Peyer's patch (tissue), 4 donors: ENCODE results near the gene GPC3. TPM values are rescaled to one million over a fixed set of nuclear protein-coding genes. Genes with fewer than 3 reads are reported as not detected.

ENCODE experiments used
- DNase-seq, 3 donors: peaks; one replicate each; pipeline ENCODE4 v3.0.0-alpha.2; 2017 to 2019
- H3K27ac ChIP-seq, 4 donors: fragments of 200-600 bp; sonication (generic); one replicate each; pipeline ENCODE4 v1.5.1; 2016 to 2019
- H3K27me3 ChIP-seq, 2 donors: fragments of 200-600 bp; sonication (generic); one replicate each; pipeline ENCODE4 v1.5.1; 2019
- H3K36me3 ChIP-seq, 3 donors: fragments of 200-600 bp; sonication (generic); one replicate each; pipeline ENCODE4 v1.5.1; 2016 to 2019
- H3K4me1 ChIP-seq, 4 donors: fragments of 200-600 bp; sonication (generic); one replicate each; pipeline ENCODE4 v1.5.1; 2016 to 2019
- H3K4me3 ChIP-seq, 4 donors: fragments of 200-600 bp; sonication (generic); 1 replicate in 3 of 4; 2 replicates in 1 of 4; pipeline ENCODE4 v1.5.1; 2016 to 2019; ENCODE audit warnings: mild to moderate bottlenecking in 1 of 4
- H3K9me3 ChIP-seq, 4 donors: fragments of 200-600 bp; sonication (generic); one replicate each; pipeline ENCODE4 v1.5.1; 2016 to 2019; ENCODE audit warnings: mild to moderate bottlenecking in 1 of 4
- CTCF ChIP-seq, 6 experiments: fragments of 450-650 bp in 4 of 6; fragments of 200-600 bp in 2 of 6; sonication (generic) in 1 of 6; IDR thresholded peaks; one replicate each; pipeline ENCODE4 v1.5.1; 2017 to 2019; ENCODE audit warnings: antibody characterized with exemption in 6 of 6, mild to moderate bottlenecking in 3 of 6, moderate library complexity in 1 of 6
- POLR2A ChIP-seq, 2 donors: fragments of 450-650 bp; IDR thresholded peaks; one replicate each; pipeline ENCODE4 v1.5.1; 2017; ENCODE audit warnings: antibody characterized with exemption in 2 of 2, mild to moderate bottlenecking in 2 of 2, moderate library complexity in 2 of 2
- total RNA-seq, 4 donors: library from RNA; depleted of rRNA; stranded (reverse); fragments of >200 nt; gene quantifications; one replicate each; pipeline ENCODE4 v1.1.0, GENCODE V29; 2016

The GPC3 gene
- total RNA-seq, 4 donors from 2014 or later = 1.1 to 7.2 (median 5.8) TPM

- peak; percentile 63 to 95 (median 82) for TF ChIP-seq CTCF (IDR thresholded peaks at IDR 0.05)
- no peak for TF ChIP-seq POLR2A (IDR thresholded peaks at IDR 0.05)
- no peak overlapping the region for H3K27ac ChIP-seq
- no peak overlapping the region for H3K4me3 ChIP-seq
These were observed 193.0 kb downstream of the GPC3 start for GRCh38 chrX:133792198-133792953.

GRCh38 chrX:133789829-133790228 is 195.6 kb downstream of the GPC3 start:
- H3K4me1 ChIP-seq = no peaks in the 10 kb centered on the region
- H3K27ac ChIP-seq = no peak overlapping the region
- no peak overlapping the region for H3K4me3 ChIP-seq
- no peaks in the 10 kb centered on the region for H3K27me3 ChIP-seq
- H3K36me3 ChIP-seq = no peaks in the 10 kb centered on the region
- DNase-seq = no peak
- TF ChIP-seq POLR2A (IDR thresholded peaks at IDR 0.05) (no peak), CTCF (IDR thresholded peaks at IDR 0.05) (no peak)
- no peaks in the 10 kb centered on the region for H3K9me3 ChIP-seq

More at GRCh38 chrX:133792198-133792953, 193.0 kb downstream of the GPC3 start:
- no peaks in the 10 kb centered on the region for H3K9me3 ChIP-seq
- H3K27me3 ChIP-seq = no peaks in the 10 kb centered on the region
- H3K36me3 ChIP-seq = no peaks in the 10 kb centered on the region
- peak; percentile 33 to 74 (median 57) for DNase-seq
- H3K4me1 ChIP-seq = no peaks in the 10 kb centered on the region

GRCh38 chrX:133786382-133786781 is 199.0 kb downstream of the GPC3 start:
- Histone ChIP-seq H3K4me3 (no peak overlapping the region), H3K27ac (no peak overlapping the region), H3K36me3 (no peaks in the 10 kb centered on the region), H3K4me1 (no peaks in the 10 kb centered on the region), H3K9me3 (no peaks in the 10 kb centered on the region), H3K27me3 (no peaks in the 10 kb centered on the region)
- TF ChIP-seq POLR2A (IDR thresholded peaks at IDR 0.05) (no peak), CTCF (IDR thresholded peaks at IDR 0.05) (no peak)
- no peak for DNase-seq

GRCh38 chrX:133783274-133783673 is 202.1 kb downstream of the GPC3 start:
- no peak for TF ChIP-seq CTCF (IDR thresholded peaks at IDR 0.05)
- TF ChIP-seq POLR2A (IDR thresholded peaks at IDR 0.05) = no peak

GRCh38 chrX:133781174-133781573 is 204.2 kb downstream of the GPC3 start:
- TF ChIP-seq CTCF (IDR thresholded peaks at IDR 0.05) = no peak
- TF ChIP-seq POLR2A (IDR thresholded peaks at IDR 0.05) = no peak
- Histone ChIP-seq H3K4me1 (no peaks in the 10 kb centered on the region), H3K27me3 (no peaks in the 10 kb centered on the region), H3K9me3 (no peaks in the 10 kb centered on the region), H3K36me3 (no peaks in the 10 kb centered on the region), H3K27ac (no peak overlapping the region), H3K4me3 (no peak overlapping the region)
- no peak for DNase-seq

More at GRCh38 chrX:133783274-133783673, 202.1 kb downstream of the GPC3 start:
- peak in 2 of 3 donors; percentile 18 to 48 for DNase-seq
- H3K4me1 ChIP-seq = no peaks in the 10 kb centered on the region
- H3K27me3 ChIP-seq = no peaks in the 10 kb centered on the region
- H3K36me3 ChIP-seq = no peaks in the 10 kb centered on the region
- peak overlapping the region in 2 of 4 donors; percentile 8 to 32 for H3K27ac ChIP-seq
- no peaks in the 10 kb centered on the region for H3K9me3 ChIP-seq
- H3K4me3 ChIP-seq = no peak overlapping the region
